ENCODE measurements around the gene PPP1CA.

DNA sequence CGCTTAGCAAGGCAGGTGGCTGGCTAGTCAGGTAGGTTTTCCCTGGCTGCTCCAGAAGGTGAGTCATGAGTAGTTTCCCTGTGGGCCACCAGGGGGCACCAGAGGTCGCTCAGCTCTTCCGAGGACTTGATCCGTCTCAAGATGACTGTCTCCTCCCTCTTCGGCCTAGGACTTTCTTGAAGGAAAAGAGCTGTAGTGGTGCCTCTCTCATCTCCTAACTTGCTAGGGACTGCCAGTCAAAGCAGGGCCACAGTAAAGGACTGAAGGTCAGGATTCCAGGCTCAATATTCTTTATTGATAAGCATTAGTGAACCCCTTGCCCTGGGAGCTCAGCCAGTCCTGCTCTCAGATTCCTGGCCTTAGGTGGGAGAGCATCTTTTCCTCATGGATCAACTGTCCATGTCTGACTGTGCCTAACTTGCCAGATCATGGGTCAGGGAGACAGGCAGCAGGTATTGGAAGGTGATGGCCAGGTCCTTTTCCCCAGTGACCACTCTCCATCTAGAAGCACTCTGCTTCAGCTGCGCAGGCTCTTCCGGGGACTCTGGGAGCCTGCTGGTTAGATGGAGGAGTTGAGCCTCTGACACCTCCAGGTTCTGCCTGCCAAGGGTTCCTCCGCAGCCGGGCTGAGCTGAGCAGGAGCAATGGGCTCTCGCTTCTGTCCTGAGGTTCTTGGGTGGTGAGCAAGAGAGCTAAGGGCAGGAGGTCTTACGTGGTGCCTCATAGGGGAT, 50.2 kb downstream of the PPP1CA start:
- TF ChIP-seq, protein P1, sequence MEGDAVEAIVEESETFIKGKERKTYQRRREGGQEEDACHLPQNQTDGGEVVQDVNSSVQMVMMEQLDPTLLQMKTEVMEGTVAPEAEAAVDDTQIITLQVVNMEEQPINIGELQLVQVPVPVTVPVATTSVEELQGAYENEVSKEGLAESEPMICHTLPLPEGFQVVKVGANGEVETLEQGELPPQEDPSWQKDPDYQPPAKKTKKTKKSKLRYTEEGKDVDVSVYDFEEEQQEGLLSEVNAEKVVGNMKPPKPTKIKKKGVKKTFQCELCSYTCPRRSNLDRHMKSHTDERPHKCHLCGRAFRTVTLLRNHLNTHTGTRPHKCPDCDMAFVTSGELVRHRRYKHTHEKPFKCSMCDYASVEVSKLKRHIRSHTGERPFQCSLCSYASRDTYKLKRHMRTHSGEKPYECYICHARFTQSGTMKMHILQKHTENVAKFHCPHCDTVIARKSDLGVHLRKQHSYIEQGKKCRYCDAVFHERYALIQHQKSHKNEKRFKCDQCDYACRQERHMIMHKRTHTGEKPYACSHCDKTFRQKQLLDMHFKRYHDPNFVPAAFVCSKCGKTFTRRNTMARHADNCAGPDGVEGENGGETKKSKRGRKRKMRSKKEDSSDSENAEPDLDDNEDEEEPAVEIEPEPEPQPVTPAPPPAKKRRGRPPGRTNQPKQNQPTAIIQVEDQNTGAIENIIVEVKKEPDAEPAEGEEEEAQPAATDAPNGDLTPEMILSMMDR (IDR thresholded peaks at IDR 0.05; ENCODE audit: low read depth, low read length, poor library complexity, severe bottlenecking), result peak; percentile 92
- no peak for TF ChIP-seq EZH2phosphoT487 (IDR thresholded peaks at IDR 0.05; ENCODE audit: borderline replicate concordance, low read length)

Data from DOHH2 (cell line).